NCI-H1930 (cell line): ENCODE data around the gene OR4F15.

Source experiments
- DNase-seq, 2 experiments: peaks; one replicate each; lab custom pipeline; 2025; lab: John Stamatoyannopoulos, UW

OR4F15 gene

GRCh38 chr15:101804375-101804774, 7.6 kb upstream of the OR4F15 start:
- no peak for DNase-seq

- no peak for DNase-seq
Observed at GRCh38 chr15:101804941-101805340, 7.1 kb upstream of the OR4F15 start.

DNA sequence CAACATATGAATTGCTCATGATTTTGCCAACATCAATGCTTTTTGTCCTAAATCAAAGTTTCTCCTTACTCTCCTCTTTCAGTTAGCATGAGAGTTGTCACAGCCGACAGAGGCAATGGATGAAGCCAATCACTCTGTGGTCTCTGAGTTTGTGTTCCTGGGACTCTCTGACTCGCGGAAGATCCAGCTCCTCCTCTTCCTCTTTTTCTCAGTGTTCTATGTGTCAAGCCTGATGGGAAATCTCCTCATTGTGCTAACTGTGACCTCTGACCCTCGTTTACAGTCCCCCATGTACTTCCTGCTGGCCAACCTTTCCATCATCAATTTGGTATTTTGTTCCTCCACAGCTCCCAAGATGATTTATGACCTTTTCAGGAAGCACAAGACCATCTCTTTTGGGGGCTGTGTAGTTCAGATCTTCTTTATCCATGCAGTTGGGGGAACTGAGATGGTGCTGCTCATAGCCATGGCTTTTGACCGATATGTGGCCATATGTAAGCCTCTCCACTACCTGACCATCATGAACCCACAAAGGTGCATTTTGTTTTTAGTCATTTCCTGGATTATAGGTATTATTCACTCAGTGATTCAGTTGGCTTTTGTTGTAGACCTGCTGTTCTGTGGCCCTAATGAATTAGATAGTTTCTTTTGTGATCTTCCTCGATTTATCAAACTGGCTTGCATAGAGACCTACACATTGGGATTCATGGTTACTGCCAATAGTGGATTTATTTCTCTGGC, 6.2 kb upstream of the OR4F15 start:
- no peak for DNase-seq

DNA sequence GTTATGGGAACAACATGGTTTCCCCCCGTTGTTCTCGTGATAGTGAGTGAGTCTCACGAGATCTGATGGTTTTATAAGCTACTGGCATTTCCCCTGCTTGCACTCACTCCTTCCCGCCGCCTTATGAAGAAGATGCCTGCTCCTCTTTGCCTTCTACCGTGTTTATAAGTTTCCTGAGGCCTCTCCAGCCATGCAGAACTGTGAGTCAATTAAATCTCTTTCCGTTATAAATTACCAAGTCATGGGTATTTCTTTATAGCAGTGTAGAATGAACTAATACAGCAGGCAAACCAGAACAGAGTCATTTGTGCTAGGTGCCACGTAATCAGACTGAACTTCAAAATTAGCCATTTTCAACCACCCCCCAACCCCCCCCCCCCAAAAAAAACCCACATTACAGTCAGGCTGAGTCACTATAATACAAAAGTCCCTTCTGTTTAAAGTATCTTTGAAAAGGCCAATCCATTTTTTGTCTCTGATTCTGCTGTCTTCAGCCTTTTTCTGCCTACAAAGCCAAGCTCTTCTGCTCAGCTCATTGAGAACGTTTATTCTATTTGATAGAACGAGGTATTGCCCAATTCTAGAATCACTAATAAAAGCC, 4.6 kb upstream of the OR4F15 start:
- DNase-seq = no peak

GRCh38 chr15:101808201-101808600, 3.8 kb upstream of the OR4F15 start:
- no peak for DNase-seq

- no peak for DNase-seq
Observed at GRCh38 chr15:101810456-101810855, 1.5 kb upstream of the OR4F15 start.

- no peak for DNase-seq
Observed at GRCh38 chr15:101810876-101811275, 1.1 kb upstream of the OR4F15 start.

GRCh38 chr15:101813803-101814534, 2.0 kb downstream of the OR4F15 start:
- DNase-seq = no peak

- no peak for DNase-seq
Observed at GRCh38 chr15:101820781-101821180, 8.8 kb downstream of the OR4F15 start.

GRCh38 chr15:101827257-101827656, 15.3 kb downstream of the OR4F15 start:
- no peak for DNase-seq

- no peak for DNase-seq
Observed at GRCh38 chr15:101828774-101829173, 16.8 kb downstream of the OR4F15 start.

GRCh38 chr15:101841656-101842055, 29.7 kb downstream of the OR4F15 start:
- DNase-seq = no peak

DNA sequence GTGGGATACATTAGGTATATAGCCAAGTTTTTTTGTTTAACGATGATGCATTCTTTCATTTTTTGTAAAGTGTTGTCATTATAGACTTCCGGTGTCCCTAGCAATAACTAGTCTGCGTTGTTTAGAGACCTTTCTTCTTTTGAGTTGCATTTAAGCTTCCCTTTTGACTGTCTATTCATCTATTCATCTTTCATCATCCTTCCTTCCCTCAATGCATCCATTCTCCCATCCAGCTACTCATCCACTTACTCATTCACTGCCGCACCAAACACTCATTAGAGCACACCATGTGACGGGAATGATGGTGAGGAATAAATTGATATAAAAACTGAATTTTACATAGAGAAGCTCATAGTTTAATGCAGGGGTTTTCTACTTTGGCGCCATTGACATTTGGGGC, 32.9 kb downstream of the OR4F15 start:
- DNase-seq = no peak

DNA sequence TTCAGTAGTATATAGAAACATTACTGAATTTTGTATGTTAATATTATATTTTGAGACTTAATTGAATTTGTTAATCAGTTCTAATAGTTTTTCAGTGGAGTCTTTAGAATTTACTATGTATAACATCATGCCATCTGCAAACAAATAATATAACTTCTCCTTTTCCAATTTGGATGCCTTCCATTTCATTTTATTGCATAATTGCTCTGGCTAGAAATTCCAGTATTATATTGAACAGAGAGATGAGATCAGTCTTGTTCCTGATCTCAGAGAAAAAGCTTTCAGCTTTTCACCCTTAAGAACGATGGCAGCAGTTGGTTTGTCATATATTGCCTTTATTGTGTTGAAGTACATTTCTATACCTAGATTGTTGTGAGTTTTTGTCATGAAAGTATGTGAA, 40.4 kb downstream of the OR4F15 start:
- no peak for DNase-seq
